Measurements from ENCODE around the gene SIGLEC11. TPM values are rescaled to one million over a fixed set of nuclear protein-coding genes. Genes with fewer than 3 reads are reported as not detected.
A peak's percentile ranks its signal among the peaks of the same experiment; 100 is the strongest.

SIGLEC11 gene
- polyA plus RNA-seq, 1 donor from 2014 or later: not detected

GRCh38 chr19:49938662-49939061, 22.3 kb downstream of the SIGLEC11 start:
- Histone ChIP-seq H3K27ac (ENCODE audit: low read length) (no peak overlapping the region), H3K36me3 (ENCODE audit: insufficient read depth, low read length) (no peaks in the 10 kb centered on the region), H3K9ac (ENCODE audit: low read length) (no peak overlapping the region), H3K79me2 (replicated peaks; ENCODE audit: insufficient read depth, low read length) (no peaks in the 10 kb centered on the region), H3K4me2 (ENCODE audit: low read length) (no peak overlapping the region), H3K27me3 (ENCODE audit: insufficient read depth, low read depth, low read length) (no peaks in the 10 kb centered on the region), H3K4me3 (ENCODE audit: low read length) (no peak overlapping the region), H3K9me3 (ENCODE audit: low read length) (no peaks in the 10 kb centered on the region), H4K20me1 (ENCODE audit: insufficient read depth) (no peaks in the 10 kb centered on the region), H2AFZ (ENCODE audit: low read depth, low read length) (no peak overlapping the region), H3K9me2 (ENCODE audit: insufficient read depth, low read length) (no peaks in the 10 kb centered on the region), H3F3A (ENCODE audit: insufficient read depth, low read length, poor library complexity, severe bottlenecking) (no peaks in the 10 kb centered on the region)
- TF ChIP-seq, protein P1, sequence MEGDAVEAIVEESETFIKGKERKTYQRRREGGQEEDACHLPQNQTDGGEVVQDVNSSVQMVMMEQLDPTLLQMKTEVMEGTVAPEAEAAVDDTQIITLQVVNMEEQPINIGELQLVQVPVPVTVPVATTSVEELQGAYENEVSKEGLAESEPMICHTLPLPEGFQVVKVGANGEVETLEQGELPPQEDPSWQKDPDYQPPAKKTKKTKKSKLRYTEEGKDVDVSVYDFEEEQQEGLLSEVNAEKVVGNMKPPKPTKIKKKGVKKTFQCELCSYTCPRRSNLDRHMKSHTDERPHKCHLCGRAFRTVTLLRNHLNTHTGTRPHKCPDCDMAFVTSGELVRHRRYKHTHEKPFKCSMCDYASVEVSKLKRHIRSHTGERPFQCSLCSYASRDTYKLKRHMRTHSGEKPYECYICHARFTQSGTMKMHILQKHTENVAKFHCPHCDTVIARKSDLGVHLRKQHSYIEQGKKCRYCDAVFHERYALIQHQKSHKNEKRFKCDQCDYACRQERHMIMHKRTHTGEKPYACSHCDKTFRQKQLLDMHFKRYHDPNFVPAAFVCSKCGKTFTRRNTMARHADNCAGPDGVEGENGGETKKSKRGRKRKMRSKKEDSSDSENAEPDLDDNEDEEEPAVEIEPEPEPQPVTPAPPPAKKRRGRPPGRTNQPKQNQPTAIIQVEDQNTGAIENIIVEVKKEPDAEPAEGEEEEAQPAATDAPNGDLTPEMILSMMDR (IDR thresholded peaks at IDR 0.05; ENCODE audit: poor library complexity, severe bottlenecking): no peak
- TF ChIP-seq TAF1 (IDR thresholded peaks at IDR 0.05; ENCODE audit: low read depth) (no peak), REST (IDR thresholded peaks at IDR 0.05; ENCODE audit: borderline replicate concordance) (no peak), POLR2AphosphoS5 (IDR thresholded peaks at IDR 0.05) (no peak), RAD21 (conservative IDR thresholded peaks at IDR 0.05) (no peak), EP300 (conservative IDR thresholded peaks at IDR 0.05; ENCODE audit: poor library complexity, severe bottlenecking) (no peak), MXI1 (conservative IDR thresholded peaks at IDR 0.05; ENCODE audit: poor library complexity, severe bottlenecking) (no peak), EZH2 (IDR thresholded peaks at IDR 0.05; ENCODE audit: borderline replicate concordance, insufficient read depth, low read length, poor library complexity, severe bottlenecking) (no peak), SMC3 (conservative IDR thresholded peaks at IDR 0.05; ENCODE audit: poor library complexity) (no peak)

GRCh38 chr19:49937750-49938381, 23.1 kb downstream of the SIGLEC11 start:
- Histone ChIP-seq H3K4me3 (ENCODE audit: low read length) (peak overlapping the region; percentile 57), H3K36me3 (ENCODE audit: insufficient read depth, low read length) (no peaks in the 10 kb centered on the region), H4K20me1 (ENCODE audit: insufficient read depth) (no peaks in the 10 kb centered on the region), H3K4me2 (ENCODE audit: low read length) (peak overlapping the region; percentile 70), H3K9me2 (ENCODE audit: insufficient read depth, low read length) (no peaks in the 10 kb centered on the region), H3K27ac (ENCODE audit: low read length) (no peak overlapping the region), H3F3A (ENCODE audit: insufficient read depth, low read length, poor library complexity, severe bottlenecking) (no peaks in the 10 kb centered on the region), H2AFZ (ENCODE audit: low read depth, low read length) (peak overlapping the region; percentile 45), H3K27me3 (ENCODE audit: insufficient read depth, low read depth, low read length) (no peaks in the 10 kb centered on the region), H3K79me2 (replicated peaks; ENCODE audit: insufficient read depth, low read length) (no peaks in the 10 kb centered on the region), H3K9me3 (ENCODE audit: low read length) (no peaks in the 10 kb centered on the region), H3K9ac (ENCODE audit: low read length) (no peak overlapping the region)
- no peak for TF ChIP-seq EZH2 (IDR thresholded peaks at IDR 0.05; ENCODE audit: borderline replicate concordance, insufficient read depth, low read length, poor library complexity, severe bottlenecking)
- TF ChIP-seq SMC3 (conservative IDR thresholded peaks at IDR 0.05; ENCODE audit: poor library complexity): peak; percentile 98
- TF ChIP-seq, protein P1 (IDR thresholded peaks at IDR 0.05; ENCODE audit: poor library complexity, severe bottlenecking): peak; percentile 96
- TF ChIP-seq RAD21 (conservative IDR thresholded peaks at IDR 0.05): peak; percentile 93

Measured in neural cell (in vitro differentiated cells).